Measurements from ENCODE around the gene FILIP1L.

FILIP1L gene

GRCh38 chr3:100144255-100144866 is 30.1 kb upstream of the FILIP1L start:
- Histone ChIP-seq H3K4me1 (ENCODE audit: control insufficient read depth in 1 of 2, insufficient read depth in 2 of 2, low read length in 2 of 2) (no peaks in the 10 kb centered on the region), H3K27ac (ENCODE audit: low read depth, low read length) (no peak overlapping the region), H4K8ac (ENCODE audit: low read depth, low read length) (no peak overlapping the region), H3K9ac (ENCODE audit: low read length) (no peak overlapping the region), H3K9me3 (ENCODE audit: insufficient read depth, low read depth, low read length) (no peaks in the 10 kb centered on the region), H3K18ac (ENCODE audit: low read length) (no peak overlapping the region), H2BK5ac (ENCODE audit: low read depth, low read length, poor library complexity) (no peak overlapping the region), H3K23ac (ENCODE audit: low read length) (no peak overlapping the region), H3K4ac (ENCODE audit: low read depth, low read length) (no peak overlapping the region), H4K91ac (ENCODE audit: low read depth, low read length) (no peak overlapping the region), H4K12ac (ENCODE audit: low read depth, low read length) (no peak overlapping the region), H2AFZ (ENCODE audit: insufficient read depth, low read length, poor library complexity) (no peak overlapping the region), H2BK120ac (ENCODE audit: insufficient read depth, low read length, poor library complexity) (no peak overlapping the region), H3K27me3 (ENCODE audit: insufficient read depth, low read length) (no peaks in the 10 kb centered on the region), H3K36me3 (ENCODE audit: control insufficient read depth in 1 of 2, insufficient read depth in 2 of 2, low read length in 2 of 2) (no peaks in the 10 kb centered on the region), H3K14ac (ENCODE audit: low read length) (no peak overlapping the region), H3K79me2 (ENCODE audit: control insufficient read depth, insufficient read depth, low read length, poor library complexity) (no peaks in the 10 kb centered on the region), H3K4me2 (ENCODE audit: low read length) (no peak overlapping the region), H2AK5ac (ENCODE audit: low read length) (no peak overlapping the region), H2BK12ac (ENCODE audit: low read length) (no peak overlapping the region), H3K79me1 (ENCODE audit: low read length) (no peaks in the 10 kb centered on the region), H3K4me3 (ENCODE audit: low read depth, low read length) (no peak overlapping the region)
- no peak for DNase-seq
- no CpG with 5 or more reads among the region's 1 CpG for WGBS (ENCODE audit: extremely low coverage, insufficient coverage, insufficient read length)

- no peak overlapping the region for H2AFZ ChIP-seq (ENCODE audit: insufficient read depth, low read length, poor library complexity)
- H3K9me3 ChIP-seq (ENCODE audit: insufficient read depth, low read depth, low read length): no peaks in the 10 kb centered on the region
- no peak overlapping the region for H3K4me3 ChIP-seq (ENCODE audit: low read depth, low read length)
- no peak overlapping the region for H2BK5ac ChIP-seq (ENCODE audit: low read depth, low read length, poor library complexity)
- H4K8ac ChIP-seq (ENCODE audit: low read depth, low read length): no peak overlapping the region
- H3K79me1 ChIP-seq (ENCODE audit: low read length): no peaks in the 10 kb centered on the region
- H3K27me3 ChIP-seq (ENCODE audit: insufficient read depth, low read length): no peaks in the 10 kb centered on the region
- H4K12ac ChIP-seq (ENCODE audit: low read depth, low read length): no peak overlapping the region
- no peak overlapping the region for H3K18ac ChIP-seq (ENCODE audit: low read length)
- no peak overlapping the region for H3K27ac ChIP-seq (ENCODE audit: low read depth, low read length)
- H2BK120ac ChIP-seq (ENCODE audit: insufficient read depth, low read length, poor library complexity): no peak overlapping the region
- no peak overlapping the region for H2BK12ac ChIP-seq (ENCODE audit: low read length)
- no peak overlapping the region for H3K23ac ChIP-seq (ENCODE audit: low read length)
- H3K9ac ChIP-seq (ENCODE audit: low read length): no peak overlapping the region
- no peak overlapping the region for H3K14ac ChIP-seq (ENCODE audit: low read length)
- H3K4ac ChIP-seq (ENCODE audit: low read depth, low read length): no peak overlapping the region
- no peak overlapping the region for H3K4me2 ChIP-seq (ENCODE audit: low read length)
- H3K36me3 ChIP-seq (ENCODE audit: control insufficient read depth in 1 of 2, insufficient read depth in 2 of 2, low read length in 2 of 2): no peaks in the 10 kb centered on the region
- no peaks in the 10 kb centered on the region for H3K4me1 ChIP-seq (ENCODE audit: control insufficient read depth in 1 of 2, insufficient read depth in 2 of 2, low read length in 2 of 2)
- no CpG with 5 or more reads among the region's 1 CpG for WGBS (ENCODE audit: extremely low coverage, insufficient coverage, insufficient read length)
- no peaks in the 10 kb centered on the region for H3K79me2 ChIP-seq (ENCODE audit: control insufficient read depth, insufficient read depth, low read length, poor library complexity)
- no peak overlapping the region for H2AK5ac ChIP-seq (ENCODE audit: low read length)
- no peak for DNase-seq
- no peak overlapping the region for H4K91ac ChIP-seq (ENCODE audit: low read depth, low read length)
These were observed 27.3 kb upstream of the FILIP1L start for GRCh38 chr3:100141586-100141985.

DNA sequence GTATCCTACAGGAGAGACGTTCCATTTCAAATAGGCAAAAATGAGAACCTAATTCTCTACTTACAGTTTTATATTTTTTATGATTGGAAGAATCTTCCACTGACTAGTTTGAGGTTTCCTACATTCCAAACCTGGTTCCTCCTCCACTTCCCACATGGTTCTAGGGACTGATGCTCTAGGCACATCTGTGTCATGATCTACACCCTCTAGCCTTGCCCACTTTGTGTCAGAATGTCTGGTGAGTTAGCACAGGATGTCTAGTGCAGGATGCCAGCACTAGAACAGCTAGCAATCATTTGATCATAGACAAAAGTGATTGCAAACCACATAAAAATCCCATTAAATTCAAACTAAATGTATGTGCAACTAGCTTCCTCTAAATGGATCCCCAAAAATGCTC is 26.7 kb upstream of the FILIP1L start:
- Histone ChIP-seq H3K27me3 (ENCODE audit: insufficient read depth, low read length) (no peaks in the 10 kb centered on the region), H2BK5ac (ENCODE audit: low read depth, low read length, poor library complexity) (no peak overlapping the region), H2BK12ac (ENCODE audit: low read length) (no peak overlapping the region), H3K23ac (ENCODE audit: low read length) (no peak overlapping the region), H2AK5ac (ENCODE audit: low read length) (no peak overlapping the region), H3K14ac (ENCODE audit: low read length) (no peak overlapping the region), H3K79me2 (ENCODE audit: control insufficient read depth, insufficient read depth, low read length, poor library complexity) (no peaks in the 10 kb centered on the region), H3K79me1 (ENCODE audit: low read length) (no peaks in the 10 kb centered on the region), H3K4me3 (ENCODE audit: low read depth, low read length) (no peak overlapping the region), H3K4me1 (ENCODE audit: control insufficient read depth in 1 of 2, insufficient read depth in 2 of 2, low read length in 2 of 2) (no peaks in the 10 kb centered on the region), H3K27ac (ENCODE audit: low read depth, low read length) (no peak overlapping the region), H4K8ac (ENCODE audit: low read depth, low read length) (no peak overlapping the region), H3K9ac (ENCODE audit: low read length) (no peak overlapping the region), H3K4me2 (ENCODE audit: low read length) (no peak overlapping the region), H2AFZ (ENCODE audit: insufficient read depth, low read length, poor library complexity) (no peak overlapping the region), H4K12ac (ENCODE audit: low read depth, low read length) (no peak overlapping the region), H3K9me3 (ENCODE audit: insufficient read depth, low read depth, low read length) (no peaks in the 10 kb centered on the region), H4K91ac (ENCODE audit: low read depth, low read length) (no peak overlapping the region), H3K18ac (ENCODE audit: low read length) (no peak overlapping the region), H3K36me3 (ENCODE audit: control insufficient read depth in 1 of 2, insufficient read depth in 2 of 2, low read length in 2 of 2) (no peaks in the 10 kb centered on the region), H3K4ac (ENCODE audit: low read depth, low read length) (no peak overlapping the region), H2BK120ac (ENCODE audit: insufficient read depth, low read length, poor library complexity) (no peak overlapping the region)
- no peak for DNase-seq
- WGBS (ENCODE audit: extremely low coverage, insufficient coverage, insufficient read length): no CpG with 5 or more reads among the region's 1 CpG

- Histone ChIP-seq H3K18ac (ENCODE audit: low read length) (no peak overlapping the region), H3K4me2 (ENCODE audit: low read length) (no peak overlapping the region), H2BK5ac (ENCODE audit: low read depth, low read length, poor library complexity) (no peak overlapping the region), H2BK12ac (ENCODE audit: low read length) (no peak overlapping the region), H3K36me3 (ENCODE audit: control insufficient read depth in 1 of 2, insufficient read depth in 2 of 2, low read length in 2 of 2) (no peaks in the 10 kb centered on the region), H4K8ac (ENCODE audit: low read depth, low read length) (no peak overlapping the region), H3K4me3 (ENCODE audit: low read depth, low read length) (no peak overlapping the region), H3K27ac (ENCODE audit: low read depth, low read length) (no peak overlapping the region), H3K4ac (ENCODE audit: low read depth, low read length) (no peak overlapping the region), H3K79me2 (ENCODE audit: control insufficient read depth, insufficient read depth, low read length, poor library complexity) (no peaks in the 10 kb centered on the region), H3K9me3 (ENCODE audit: insufficient read depth, low read depth, low read length) (no peaks in the 10 kb centered on the region), H2AFZ (ENCODE audit: insufficient read depth, low read length, poor library complexity) (no peak overlapping the region), H3K23ac (ENCODE audit: low read length) (no peak overlapping the region), H2BK120ac (ENCODE audit: insufficient read depth, low read length, poor library complexity) (no peak overlapping the region), H3K4me1 (ENCODE audit: control insufficient read depth in 1 of 2, insufficient read depth in 2 of 2, low read length in 2 of 2) (no peaks in the 10 kb centered on the region), H4K91ac (ENCODE audit: low read depth, low read length) (no peak overlapping the region), H2AK5ac (ENCODE audit: low read length) (no peak overlapping the region), H3K9ac (ENCODE audit: low read length) (no peak overlapping the region), H3K27me3 (ENCODE audit: insufficient read depth, low read length) (no peaks in the 10 kb centered on the region), H3K79me1 (ENCODE audit: low read length) (no peaks in the 10 kb centered on the region), H3K14ac (ENCODE audit: low read length) (no peak overlapping the region), H4K12ac (ENCODE audit: low read depth, low read length) (no peak overlapping the region)
- no peak for DNase-seq
- no CpG with 5 or more reads among the region's 1 CpG for WGBS (ENCODE audit: extremely low coverage, insufficient coverage, insufficient read length)
These were observed 22.6 kb upstream of the FILIP1L start for GRCh38 chr3:100136921-100137320.
